Heart right ventricle (tissue), 16 donors: Measurements from ENCODE around the gene PLCL2. TPM values are rescaled to one million over a fixed set of nuclear protein-coding genes. Genes with fewer than 3 reads are reported as not detected.

Source experiments
- ATAC-seq, 8 donors: fragments of 200-7000 bp; cut with Tn5 transposase; one replicate each; pipeline ENCODE4 v1.9.1; 2020; ENCODE audit warnings: mild to moderate bottlenecking in 8 of 8, moderate library complexity in 8 of 8, moderate number of reproducible peaks in 1 of 8
- DNase-seq, 2 donors: peaks; one replicate each; pipeline ENCODE4 v3.0.0-alpha.2; 2020
- H3K27ac ChIP-seq, 10 donors: fragments of 200-600 bp; sonication (generic) in 2 of 10; one replicate each; pipeline versions ENCODE4 v1.5.0 to v1.8.0; 2020 to 2022; ENCODE audit warnings: mild to moderate bottlenecking in 3 of 10
- H3K27me3 ChIP-seq, 7 donors: fragments of 200-600 bp; one replicate each; pipeline ENCODE4 v1.8.0; 2021 to 2022; ENCODE audit warnings: mild to moderate bottlenecking in 2 of 7
- H3K36me3 ChIP-seq, 9 donors: fragments of 200-600 bp; sonication (generic) in 1 of 9; one replicate each; pipeline versions ENCODE4 v1.5.0 to v1.8.0; 2020 to 2022; ENCODE audit warnings: mild to moderate bottlenecking in 2 of 9
- H3K4me1 ChIP-seq, 9 donors: fragments of 200-600 bp; sonication (generic) in 1 of 9; one replicate each; pipeline versions ENCODE4 v1.5.0 to v1.8.0; 2020 to 2022; ENCODE audit warnings: mild to moderate bottlenecking in 4 of 9
- H3K4me3 ChIP-seq, 10 donors: fragments of 200-600 bp; sonication (generic) in 2 of 10; one replicate each; pipeline versions ENCODE4 v1.5.0 to v1.8.0; 2020 to 2022; ENCODE audit warnings: mild to moderate bottlenecking in 7 of 10, moderate library complexity in 2 of 10
- H3K9me3 ChIP-seq, 11 donors: fragments of 200-600 bp in 10 of 11; sonication (generic) in 2 of 11; one replicate each; pipeline versions ENCODE4 v1.5.0 to v1.8.0; 2013 to 2022; ENCODE audit warnings: mild to moderate bottlenecking in 2 of 11, control low read depth in 1 of 11, moderate library complexity in 1 of 11
- CTCF ChIP-seq, 9 donors: fragments of 200-600 bp; sonication (generic) in 2 of 9; IDR thresholded peaks; one replicate each; pipeline versions ENCODE4 v1.5.0 to v1.8.0; 2021 to 2022; ENCODE audit warnings: antibody characterized with exemption in 9 of 9, mild to moderate bottlenecking in 5 of 9, moderate library complexity in 1 of 9
- WGBS, 2 donors: extraction: QIAGEN DNeasy Blood & Tissue Kit; methylation state at CpG; one replicate each; pipeline ENCODE4 v1.1.7; 2013; ENCODE audit warnings: inconsistent platforms in 1 of 2; 5-methylcytosine and 5-hydroxymethylcytosine counted together
- intact Hi-C, 10 donors: fragments of 100-400 bp; cut with DNase I; formaldehyde crosslinking; loops; one replicate each; pipeline versions ENCODE4 v1.11.1 to v1.14.2; 2022
- polyA plus RNA-seq, 2 donors: library from polyadenylated mRNA; stranded (reverse); fragments of 200-250 nt; gene quantifications; one replicate each; pipeline ENCODE4 v1.2.3, GENCODE V29; 2013
- total RNA-seq, 10 donors: library from RNA; stranded (reverse); fragmentation: NEBNext Ultra II Directional in 3 of 10; extraction: Animal tissue kit (Norgen Biotek cat#: 25700) in 3 of 10; gene quantifications; one replicate each; pipeline versions ENCODE4 v1.2.1 to v1.2.4, GENCODE V29; 2021 to 2023
- donor health status: Arrhythmogenic right ventricular cardiomyopathy.
- donor health status: ischemic (EF 13 %, LVEDD 7.1; RV severe dilation, severe dysfunction).
- donor health status: healthy with polysubstance abuse.
- donor health status: DM: no; HTN: yes; CAD: no.
- donor health status: DM: no; HTN: no; CAD: no.
- donor health status: ischemic (EF 25% LVEDD 6.9; RV normal size, moderate dysfunction).
- donor health status: ischemic (EF 25% LVEDD 5.7; RV mildly dilated, moderate dysfunction).
- donor health status: healthy.
- donor health status: DM: yes; HTN: yes; CAD: no.
- donor health status: Ischemic cardiomyopathy.
- donor health status: ischemic (EF 35%, LVEDD 5.7; RV mildly dilated, moderate dysfunction).
- donor health status: nonischemic (EF 11% LVEDD 7.7; RV severe dilation, severe dysfunction).
- donor health status: DM: yes; HTN: yes; CAD: no.
- donor health status: PGD.
- donor health status: ischemic (EF 29% LVEDD 5.4; RV normal size, mild dysfunction).
- donor health status: nonischemic (EF 23%, LVEDD 6.1; RV moderate dilation, normal function).

Gene PLCL2
- total and polyA plus RNA-seq, 12 donors = 8.7 to 79.8 (median 53.0) TPM

GRCh38 chr3:17032407-17033034 is 147.8 kb downstream of the PLCL2 start:
- peaks cover 0 to 6% (median 0%) of the 10 kb centered on the region in 9 donors for H3K36me3 ChIP-seq
- intact Hi-C loops = loop anchor here in 7 of 10 donors (5.0 to 10.0 kb wide), 6 partner anchors 145 to 430 kb away; partner anchors contain the start of gene PLCL2 (in 4 of the 7)
- H3K4me1 ChIP-seq = peaks cover 0 to 37% (median 3%) of the 10 kb centered on the region in 9 donors
- ATAC-seq (peak in 7 of 8 donors; percentile 37 to 84 (median 66)), DNase-seq (no peak)
- H3K27me3 ChIP-seq = no peaks in the 10 kb centered on the region
- no peak overlapping the region for H3K27ac ChIP-seq
- H3K4me3 ChIP-seq = no peak overlapping the region
- no peaks in the 10 kb centered on the region for H3K9me3 ChIP-seq
- WGBS, 2 donors = 51 to 59% methylated on average over 3 of the region's 3 CpGs
- TF ChIP-seq CTCF (IDR thresholded peaks at IDR 0.05) = peak; percentile 45 to 77 (median 64)

- H3K27me3 ChIP-seq = no peaks in the 10 kb centered on the region
- DNase-seq (no peak), ATAC-seq (peak in 2 of 8 donors; percentile 44 to 70)
- H3K9me3 ChIP-seq = no peaks in the 10 kb centered on the region
- H3K4me3 ChIP-seq = no peak overlapping the region
- intact Hi-C loops = loop anchor here in 7 of 10 donors (5.0 to 10.0 kb wide), 6 partner anchors 146 to 431 kb away; partner anchors contain the start of gene PLCL2 (in 4 of the 7)
- peaks cover 0 to 6% (median 0%) of the 10 kb centered on the region in 9 donors for H3K36me3 ChIP-seq
- 55 to 70% methylated on average over 3 of the region's 3 CpGs for WGBS, 2 donors
- peaks cover 0 to 42% (median 3%) of the 10 kb centered on the region in 9 donors for H3K4me1 ChIP-seq
- no peak for TF ChIP-seq CTCF (IDR thresholded peaks at IDR 0.05)
- peak overlapping the region in 1 of 10 donors; percentile 11 for H3K27ac ChIP-seq
Observed at GRCh38 chr3:17033516-17034168, 148.9 kb downstream of the PLCL2 start.

GRCh38 chr3:17035033-17035432 is 150.3 kb downstream of the PLCL2 start:
- 67 to 74% methylated on average over 5 of the region's 5 CpGs for WGBS, 2 donors
- ATAC-seq = peak in 1 of 8 donors; percentile 28

More at GRCh38 chr3:17035033-17035432, 150.3 kb downstream of the PLCL2 start:
- Histone ChIP-seq H3K27me3 (no peaks in the 10 kb centered on the region), H3K4me3 (no peak overlapping the region), H3K27ac (no peak overlapping the region), H3K4me1 (peaks cover 0 to 56% (median 13%) of the 10 kb centered on the region in 9 donors), H3K36me3 (no peaks in the 10 kb centered on the region), H3K9me3 (no peaks in the 10 kb centered on the region)
- no peak for TF ChIP-seq CTCF (IDR thresholded peaks at IDR 0.05)
- DNase-seq = no peak
- intact Hi-C loops = loop anchor here in 6 of 10 donors (5.0 to 10.0 kb wide), 3 partner anchors 150 to 433 kb away; partner anchors contain the start of gene PLCL2 (in 1 of the 6)
